HCT116 (cell line): ENCODE measurements around the gene MGAT4C. TPM values are rescaled to one million over a fixed set of nuclear protein-coding genes. Genes with fewer than 3 reads are reported as not detected.

Source experiments
- ATAC-seq: fragments of 200-7000 bp; cut with Tn5 transposase; 2 replicates; pipeline ENCODE4 v1.9.1; 2020; ENCODE audit warnings: mild to moderate bottlenecking, moderate library complexity
- BruUV-seq: library from RNA; stranded (reverse); fragments of 400-500 nt; replicated peaks from 2 replicates; lab custom pipeline; 2021; lab: Mats Ljungman, UMichigan
- CTCF ChIA-PET: fragments of 300-600 bp; sonication (Branson Sonifier 250); formaldehyde crosslinking; loops from one replicate; lab custom pipeline; 2021; ENCODE audit warnings: antibody characterized with exemption; lab: Charles Lee
- POLR2A ChIA-PET: fragments of 300-600, 350-600 bp; sonication (Branson Sonifier 250); formaldehyde crosslinking; loops from one replicate; lab custom pipeline; 2021; ENCODE audit warnings: antibody characterized with exemption; lab: Charles Lee
- RAD21 ChIA-PET, 2 experiments: fragments of 300-600 bp; sonication (Branson Sonifier 250); formaldehyde crosslinking; loops; one replicate each; lab custom pipeline; 2023; ENCODE audit warnings: low total read pairs in 2 of 2; ENCODE audit not compliant: uncharacterized antibody in 2 of 2, unreplicated experiment in 2 of 2, low non-redundant PET in 1 of 2; lab: Charles Lee
- DNase-seq: peaks from one replicate; pipeline ENCODE4 v3.0.0-alpha.2; 2010; ENCODE audit warnings: low read depth, low spot score
- H2AFZ ChIP-seq: fragments of 200-600 bp; shearing (Covaris generic), sonication (generic); 2 replicates; pipeline ENCODE4 v1.6.1; 2017; ENCODE audit warnings: low read depth, mixed run types, mixed read lengths, antibody characterized with exemption, low read length; ENCODE audit not compliant: poor library complexity, severe bottlenecking
- H3K27ac ChIP-seq: 2 replicates; pipeline ENCODE4 v1.5.1; 2012; ENCODE audit warnings: low read depth, low read length
- H3K27me3 ChIP-seq: fragments of 200-600 bp; sonication (generic); 2 replicates; pipeline ENCODE4 v1.6.1; 2016; ENCODE audit warnings: mixed run types, low read length, mixed read lengths; ENCODE audit not compliant: insufficient read depth
- H3K36me3 ChIP-seq, 2 experiments: fragments of 200-500 bp in 1 of 2; fragments of 200-600 bp in 1 of 2; sonication (Bioruptor generic) in 1 of 2; sonication (generic) in 1 of 2; 2 replicates each; pipeline versions ENCODE4 v1.5.1 to v1.6.1; 2014 to 2016; ENCODE audit warnings: low read length in 2 of 2, inconsistent platforms in 1 of 2, mixed read lengths in 1 of 2, mixed run types in 1 of 2; ENCODE audit not compliant: insufficient read depth in 2 of 2, control insufficient read depth in 1 of 2
- H3K4me1 ChIP-seq, 2 experiments: fragments of 200-600 bp in 1 of 2; sonication (generic) in 1 of 2; 2 replicates each; pipeline versions ENCODE4 v1.5.1 to v1.6.1; 2012 to 2017; ENCODE audit warnings: low read length in 2 of 2, inconsistent platforms in 1 of 2, mild to moderate bottlenecking in 1 of 2, mixed read lengths in 1 of 2, mixed run types in 1 of 2, moderate library complexity in 1 of 2; ENCODE audit not compliant: insufficient read depth in 2 of 2, control insufficient read depth in 1 of 2
- H3K4me2 ChIP-seq: fragments of 200-600 bp; sonication (generic); 2 replicates; pipeline ENCODE4 v1.6.1; 2017; ENCODE audit warnings: mixed run types, low read length, mixed read lengths
- H3K4me3 ChIP-seq, 2 experiments: fragments of 200-600 bp in 1 of 2; sonication (generic) in 1 of 2; replicated peaks in 1 of 2; 2 replicates each; pipeline ENCODE4 v1.5.1; 2011 to 2016; ENCODE audit warnings: low read length in 2 of 2, control low read depth in 1 of 2, low read depth in 1 of 2, mild to moderate bottlenecking in 1 of 2, mixed read lengths in 1 of 2, mixed run types in 1 of 2
- H3K79me2 ChIP-seq: fragments of 200-600 bp; sonication (generic); 2 replicates; pipeline ENCODE4 v1.6.1; 2017; ENCODE audit warnings: mild to moderate bottlenecking, mixed run types, low read length, moderate library complexity, mixed read lengths; ENCODE audit not compliant: insufficient read depth
- H3K9ac ChIP-seq: fragments of 200-600 bp; sonication (generic); 2 replicates; pipeline ENCODE4 v1.6.1; 2016; ENCODE audit warnings: low read length, mixed read lengths
- H3K9me2 ChIP-seq: fragments of 200-600 bp; sonication (generic), shearing (Covaris generic); 2 replicates; pipeline ENCODE4 v1.6.1; 2017; ENCODE audit warnings: mixed run types, mild to moderate bottlenecking, moderate library complexity; ENCODE audit not compliant: insufficient read depth
- H3K9me3 ChIP-seq, 2 experiments: fragments of 200-500 bp in 1 of 2; fragments of 200-600 bp in 1 of 2; sonication (Bioruptor generic) in 1 of 2; sonication (generic) in 1 of 2; 2 replicates each; pipeline ENCODE4 v1.6.1; 2014 to 2017; ENCODE audit warnings: low read length in 2 of 2, mixed read lengths in 2 of 2, inconsistent platforms in 1 of 2, low read depth in 1 of 2, mild to moderate bottlenecking in 1 of 2, mixed run types in 1 of 2, moderate library complexity in 1 of 2; ENCODE audit not compliant: control insufficient read depth in 1 of 2, insufficient read depth in 1 of 2
- H4K20me1 ChIP-seq: fragments of 200-600 bp; sonication (generic), shearing (Covaris generic); 2 replicates; pipeline ENCODE4 v1.6.1; 2017; ENCODE audit warnings: mixed run types, mild to moderate bottlenecking, moderate library complexity; ENCODE audit not compliant: insufficient read depth
- CEBPB ChIP-seq: IDR thresholded peaks from 2 replicates; pipeline ENCODE4 v1.6.1; 2012; ENCODE audit warnings: low read depth
- EZH2 ChIP-seq: fragments of 200-600 bp; sonication (generic); IDR thresholded peaks from 2 replicates; pipeline ENCODE4 v1.6.1; 2017; ENCODE audit warnings: antibody characterized with exemption, mixed run types
- EZH2phosphoT487 ChIP-seq: fragments of 200-600 bp; IDR thresholded peaks from 2 replicates; pipeline ENCODE4 v1.6.1; 2018; ENCODE audit warnings: antibody characterized with exemption, borderline replicate concordance
- MAX ChIP-seq: IDR thresholded peaks from 2 replicates; pipeline ENCODE4 v1.6.1; 2012
- POLR2AphosphoS5 ChIP-seq: IDR thresholded peaks from 2 replicates; pipeline ENCODE4 v1.6.1; 2011; ENCODE audit warnings: mild to moderate bottlenecking, low read depth, low read length, moderate library complexity
- RAD21 ChIP-seq: IDR thresholded peaks from 2 replicates; pipeline ENCODE4 v1.6.1; 2012; ENCODE audit warnings: low read depth, mild to moderate bottlenecking
- SP1 ChIP-seq: IDR thresholded peaks from 2 replicates; pipeline ENCODE4 v1.6.1; 2012; ENCODE audit warnings: low read depth
- SRF ChIP-seq: IDR thresholded peaks from 2 replicates; pipeline ENCODE4 v1.6.1; 2012; ENCODE audit warnings: low read depth
- ZBTB33 ChIP-seq: IDR thresholded peaks from 2 replicates; pipeline ENCODE4 v1.6.1; 2011; ENCODE audit warnings: mild to moderate bottlenecking, low read length, moderate library complexity; ENCODE audit not compliant: insufficient replicate concordance; ENCODE audit errors: extremely low read depth
- ZNF274 ChIP-seq: fragments of 200-500 bp; sonication (Bioruptor generic); IDR thresholded peaks from 2 replicates; pipeline ENCODE4 v1.6.1; 2014; ENCODE audit warnings: mild to moderate bottlenecking, low read depth, low read length, inconsistent platforms
- intact Hi-C: fragments of 100-400 bp; cut with micrococcal nuclease; formaldehyde crosslinking; loops from 2 replicates; pipeline ENCODE4 v1.10.0; 2022
- total RNA-seq: library from RNA; stranded (reverse); gene quantifications from one replicate; pipeline ENCODE4 v1.2.1, GENCODE V29; 2021; ENCODE audit not compliant: unreplicated experiment

The MGAT4C gene
- total RNA-seq, 1 experiment from 2014 or later = not detected

GRCh38 chr12:86275356-86275755 lies 19.2 kb upstream of the MGAT4C start:
- no peak for ATAC-seq
- Histone ChIP-seq H3K36me3 (no peaks in the 10 kb centered on the region), H3K27ac (no peak overlapping the region), H3K9me2 (no peaks in the 10 kb centered on the region), H3K4me2 (no peak overlapping the region)
- no TSS peak for BruUV-seq
- POLR2A ChIA-PET = no interaction called here
- RAD21 ChIA-PET = no interaction called here
- intact Hi-C loops = no loop called here
- TF ChIP-seq POLR2AphosphoS5 (no peak), ZNF274 (no peak), EZH2 (no peak), CEBPB (no peak), SP1 (no peak), RAD21 (no peak), EZH2phosphoT487 (no peak), MAX (no peak)
- TF ChIP-seq, all 23 proteins: peak for 0
- Histone ChIP-seq H3K79me2 (no peaks in the 10 kb centered on the region), H3K9me3 (no peaks in the 10 kb centered on the region), H3K27me3 (no peaks in the 10 kb centered on the region), H4K20me1 (no peaks in the 10 kb centered on the region), H3K9ac (no peak overlapping the region), H3K4me3 (no peak overlapping the region), H2AFZ (no peak overlapping the region), H3K4me1 (no peaks in the 10 kb centered on the region)
- CTCF ChIA-PET = no interaction called here
- no peak for DNase-seq

- no peak overlapping the region for H3K4me2 ChIP-seq
- no peak for TF ChIP-seq EZH2phosphoT487
- TF ChIP-seq ZBTB33 = no peak
- TF ChIP-seq SRF = no peak
- ChIA-PET RAD21 (no interaction called here), CTCF (no interaction called here), POLR2A (no interaction called here)
- no peaks in the 10 kb centered on the region; the same call in 1 of the 2 replicates for H3K9me2 ChIP-seq
- H3K27me3 ChIP-seq = no peaks in the 10 kb centered on the region
- H3K4me3 ChIP-seq = no peak overlapping the region
- H3K36me3 ChIP-seq = no peaks in the 10 kb centered on the region
- H2AFZ ChIP-seq = no peak overlapping the region
- no peak for ATAC-seq
- H3K79me2 ChIP-seq = no peaks in the 10 kb centered on the region
- no peak for DNase-seq
- H3K9me3 ChIP-seq = no peaks in the 10 kb centered on the region
- no peak overlapping the region for H3K9ac ChIP-seq
- no peaks in the 10 kb centered on the region for H3K4me1 ChIP-seq
- H3K27ac ChIP-seq = no peak overlapping the region
- BruUV-seq = no TSS peak
- H4K20me1 ChIP-seq = no peaks in the 10 kb centered on the region
- intact Hi-C loops = loop anchor here (10.0 kb wide), 2 partner anchors 469 to 1589 kb away; no protein-coding TSS in a partner anchor
These were observed 9.1 kb upstream of the MGAT4C start for GRCh38 chr12:86265329-86265695.
